Measurements from ENCODE around the gene ACSS2. TPM values are rescaled to one million over a fixed set of nuclear protein-coding genes. Genes with fewer than 3 reads are reported as not detected.
"Not testable (repeated sequence)": the region's sequence is repeated elsewhere in the genome, so short reads cannot be mapped to it uniquely, and the experiment has no call there.

Gene ACSS2
- total RNA-seq, 1 donor, result 101 TPM

DNA sequence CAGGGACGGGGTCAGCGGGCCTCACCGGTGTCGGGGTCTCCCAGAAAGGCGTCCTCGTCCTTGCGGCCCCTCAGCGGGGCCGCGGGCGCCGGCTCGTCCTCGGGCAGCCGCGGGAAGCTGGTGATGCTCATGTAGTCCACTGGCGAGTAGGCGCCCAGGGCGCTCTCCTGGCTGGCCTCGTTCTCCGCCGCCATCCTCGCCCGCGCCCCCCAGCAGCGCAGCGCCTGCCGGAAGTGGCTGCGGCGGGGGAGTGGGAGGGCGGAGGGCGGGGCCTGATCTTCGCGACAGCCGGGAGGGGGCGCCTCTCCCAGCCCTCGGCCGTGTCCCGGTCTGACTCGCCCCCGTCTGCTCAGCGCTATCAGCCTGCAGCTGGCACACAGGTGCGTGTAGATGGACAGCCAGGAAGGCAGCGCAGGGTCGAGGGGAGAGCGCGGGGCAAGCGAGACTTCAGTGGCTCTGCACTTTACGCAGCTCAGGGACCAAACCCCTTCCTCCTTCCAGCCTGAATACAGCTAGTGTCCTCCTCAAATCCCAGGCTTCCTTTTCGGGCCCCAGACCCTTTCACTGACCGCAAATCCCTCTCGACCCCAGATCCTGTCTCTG is 3.7 kb upstream of the ACSS2 start, which contains the start of gene GGT7:
TSS of gene GGT7 (minus strand) at position 235 of the 603 bp plus-strand sequence. CDS start at position 194, 41 bp downstream.
- peak; percentile 58 for TF ChIP-seq CTCF (IDR thresholded peaks at IDR 0.05; ENCODE audit: insufficient read depth, low read depth, low read length)
- DNase-seq (ENCODE audit: low read depth), result peak; percentile 68
- H3K4me3 ChIP-seq (ENCODE audit: low read depth, low read length), result peak within 1 kb of the TSS; percentile 76

DNA sequence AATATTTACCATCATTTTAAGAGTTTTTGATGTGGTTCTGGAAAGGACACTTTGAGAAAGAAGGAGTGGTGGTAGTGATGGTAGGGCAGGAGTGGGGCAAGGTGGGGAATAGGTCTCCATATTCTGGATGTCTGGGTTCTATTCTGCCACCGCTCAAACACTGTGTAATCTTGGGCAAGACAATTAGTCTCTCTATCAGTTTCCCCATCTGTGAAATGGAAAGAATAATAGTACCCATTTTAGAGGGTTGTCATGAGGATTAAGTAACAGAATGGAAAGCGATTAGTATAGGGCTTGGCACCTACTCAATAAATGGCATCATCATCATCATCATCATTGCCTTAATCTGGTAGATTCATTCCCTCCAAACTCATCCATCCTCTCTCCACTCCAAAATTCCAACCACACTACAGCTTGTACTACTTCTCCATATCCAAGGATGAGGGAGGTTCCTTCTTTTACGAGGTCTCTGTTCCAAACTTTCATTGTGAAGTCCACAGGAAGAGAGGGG is 2.8 kb upstream of the ACSS2 start:
- H3K4me3 ChIP-seq (ENCODE audit: low read depth, low read length), result no peak overlapping the region
- no peak for DNase-seq (ENCODE audit: low read depth)
- TF ChIP-seq CTCF (IDR thresholded peaks at IDR 0.05; ENCODE audit: insufficient read depth, low read depth, low read length), result no peak

- H3K4me3 ChIP-seq (ENCODE audit: low read depth, low read length), result no peak overlapping the region
- peak; percentile 90 for DNase-seq (ENCODE audit: low read depth)
- peak; percentile 98 for TF ChIP-seq CTCF (IDR thresholded peaks at IDR 0.05; ENCODE audit: insufficient read depth, low read depth, low read length)
Measured at GRCh38 chr20:34874094-34874654, 2.2 kb upstream of the ACSS2 start.

- DNase-seq (ENCODE audit: low read depth), result peak; percentile 99
- TF ChIP-seq CTCF (IDR thresholded peaks at IDR 0.05; ENCODE audit: insufficient read depth, low read depth, low read length), result peak; percentile 6
- peak overlapping the region; percentile 51 for H3K4me3 ChIP-seq (ENCODE audit: low read depth, low read length)
Measured at GRCh38 chr20:34875642-34876405, 588 bp upstream of the ACSS2 start.

DNA sequence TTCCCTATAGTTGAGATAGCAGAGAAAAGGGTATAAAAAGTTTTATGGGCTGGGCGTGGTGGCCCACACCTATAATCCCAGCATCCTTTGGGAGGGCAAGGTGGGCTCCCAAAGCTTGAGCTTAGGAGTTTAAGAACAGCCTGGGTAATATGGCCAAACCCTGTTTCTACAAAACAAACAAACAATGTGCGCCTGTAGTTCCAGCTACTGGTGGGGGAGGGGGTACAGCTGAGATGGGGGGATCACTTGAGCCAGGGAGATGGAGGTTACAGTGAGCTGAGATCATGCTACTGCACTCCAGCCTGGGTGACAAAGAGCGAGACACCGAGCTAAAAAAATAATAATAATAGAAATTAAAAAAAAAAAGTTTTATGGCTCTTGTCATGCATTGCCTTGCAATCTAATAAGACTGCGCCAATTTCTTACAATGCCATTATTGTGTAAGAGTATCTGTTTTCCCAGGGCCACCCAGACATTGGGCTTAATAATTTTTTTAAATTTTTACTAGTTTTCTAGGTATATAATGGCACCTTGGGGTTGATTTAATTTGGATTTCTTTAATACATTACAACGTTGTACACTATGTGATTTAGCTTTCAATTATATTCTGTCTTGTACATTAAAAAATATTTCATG is 3.9 kb downstream of the ACSS2 start:
- no peak for DNase-seq (ENCODE audit: low read depth)
- no peak for TF ChIP-seq CTCF (IDR thresholded peaks at IDR 0.05; ENCODE audit: insufficient read depth, low read depth, low read length)
- H3K4me3 ChIP-seq (ENCODE audit: low read depth, low read length), result no peak overlapping the region

GRCh38 chr20:34880971-34881370 is 4.6 kb downstream of the ACSS2 start:
- not testable (repeated sequence) for DNase-seq (ENCODE audit: low read depth); H3K4me3 ChIP-seq (ENCODE audit: low read depth, low read length)

GRCh38 chr20:34881689-34882088 is 5.3 kb downstream of the ACSS2 start:
- TF ChIP-seq CTCF (IDR thresholded peaks at IDR 0.05; ENCODE audit: insufficient read depth, low read depth, low read length), result no peak
- no peak overlapping the region for H3K4me3 ChIP-seq (ENCODE audit: low read depth, low read length)
- no peak for DNase-seq (ENCODE audit: low read depth)

Measured in fibroblast of villous mesenchyme (primary cell).